Activated CD4-positive, alpha-beta memory T cell treated with anti-CD3 and anti-CD28 coated beads for 36 hours (primary cell): ENCODE measurements around the gene BTBD10. TPM values are rescaled to one million over a fixed set of nuclear protein-coding genes. Genes with fewer than 3 reads are reported as not detected.

ENCODE experiments used
- CTCF ChIA-PET: fragments of 350-600 bp; sonication (Branson Sonifier 250); formaldehyde crosslinking; loops from one replicate; lab custom pipeline; 2021; ENCODE audit warnings: antibody characterized with exemption, inconsistent platforms; lab: Charles Lee
- POLR2A ChIA-PET: fragments of 350-600 bp; sonication (Branson Sonifier 250); formaldehyde crosslinking; loops from one replicate; lab custom pipeline; 2021; ENCODE audit warnings: antibody characterized with exemption; lab: Charles Lee
- DNase-seq: peaks from one replicate; pipeline ENCODE4 v3.0.0-alpha.2; 2020
- H3K27ac Mint-ChIP-seq: one replicate; pipeline ENCODE4 v1.8.0; 2021; ENCODE audit warnings: mixed read lengths
- H3K27me3 Mint-ChIP-seq: one replicate; pipeline ENCODE4 v1.8.0; 2021; ENCODE audit warnings: mixed read lengths
- H3K36me3 Mint-ChIP-seq: one replicate; pipeline ENCODE4 v1.8.0; 2021; ENCODE audit warnings: mixed read lengths
- H3K4me1 Mint-ChIP-seq: one replicate; pipeline ENCODE4 v1.8.0; 2021; ENCODE audit warnings: low read depth, mixed read lengths
- H3K4me3 Mint-ChIP-seq: one replicate; pipeline ENCODE4 v1.8.0; 2021; ENCODE audit warnings: mild to moderate bottlenecking, mixed read lengths
- H3K9me3 Mint-ChIP-seq: one replicate; pipeline ENCODE4 v1.8.0; 2021; ENCODE audit warnings: mixed read lengths
- intact Hi-C: fragments of 100-400 bp; cut with micrococcal nuclease; formaldehyde crosslinking; loops from one replicate; pipeline ENCODE4 v1.15.1; 2023
- total RNA-seq, 2 experiments: library from RNA; stranded (reverse); gene quantifications; one replicate each; pipeline ENCODE4 v1.2.3, GENCODE V29; 2021

BTBD10 gene
- total RNA-seq, 2 experiments from 2014 or later: 22.3 to 24.3 TPM

DNA sequence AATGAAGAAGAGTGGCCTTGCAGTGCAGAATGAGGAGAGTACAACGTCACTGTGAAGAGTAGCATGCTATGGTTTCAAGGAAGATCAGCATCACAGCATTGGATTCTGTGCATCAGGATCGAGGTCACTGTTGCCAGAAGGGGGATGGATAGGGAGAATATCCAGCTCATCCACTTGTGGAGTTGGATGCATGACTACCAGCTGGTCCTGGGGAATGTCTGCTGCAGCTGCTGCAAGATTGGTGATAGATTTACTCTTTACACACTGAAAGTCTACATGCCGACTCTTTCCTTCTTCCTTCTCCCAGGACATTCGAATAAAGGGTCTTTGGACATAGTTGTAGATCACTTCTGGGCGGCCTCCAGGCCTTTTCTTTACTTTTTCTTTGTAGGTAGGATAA lies 74.3 kb downstream of the BTBD10 start:
- ChIA-PET POLR2A (no interaction called here), CTCF (no interaction called here)
- peaks cover 13% of the 10 kb centered on the region for H3K36me3 Mint-ChIP-seq

DNA sequence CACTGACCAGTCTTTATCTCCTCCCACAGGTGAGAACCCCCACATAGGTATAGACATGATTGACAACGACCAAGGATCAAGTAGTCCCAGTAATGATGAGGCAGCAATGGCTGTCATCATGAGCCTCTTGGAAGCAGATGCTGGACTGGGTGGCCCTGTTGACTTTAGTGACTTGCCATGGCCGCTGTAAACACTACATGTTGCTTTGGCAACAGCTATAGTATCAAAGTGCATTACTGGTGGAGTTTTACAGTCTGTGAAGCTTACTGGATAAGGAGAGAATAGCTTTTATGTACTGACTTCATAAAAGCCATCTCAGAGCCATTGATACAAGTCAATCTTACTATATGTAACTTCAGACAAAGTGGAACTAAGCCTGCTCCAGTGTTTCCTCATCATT lies 76.5 kb downstream of the BTBD10 start:
- intact Hi-C loops: loop anchor here (5.0 kb wide), 1 partner anchor 204 kb away; no protein-coding TSS in a partner anchor
- Mint-ChIP-seq H3K4me3 (no peak overlapping the region), H3K27me3 (no peaks in the 10 kb centered on the region), H3K9me3 (no peaks in the 10 kb centered on the region), H3K4me1 (no peaks in the 10 kb centered on the region), H3K27ac (no peak overlapping the region), H3K36me3 (peaks cover 16% of the 10 kb centered on the region)
- ChIA-PET POLR2A (no interaction called here), CTCF (interaction anchor here (0.8 to 2.6 kb wide), 8 partner anchors 8 to 472 kb away, joined by 3 to 9 read pairs (median 5); partner anchors contain the start of gene BTBD10)
- no peak for DNase-seq

More for the DNA sequence above, 74.3 kb downstream of the BTBD10 start:
- H3K4me1 Mint-ChIP-seq: no peaks in the 10 kb centered on the region
- intact Hi-C loops: loop anchor here (5.0 kb wide), 1 partner anchor 206 kb away; no protein-coding TSS in a partner anchor
- no peak overlapping the region for H3K4me3 Mint-ChIP-seq
- H3K27ac Mint-ChIP-seq: no peak overlapping the region
- H3K9me3 Mint-ChIP-seq: no peaks in the 10 kb centered on the region
- DNase-seq: no peak
- no peaks in the 10 kb centered on the region for H3K27me3 Mint-ChIP-seq

GRCh38 chr11:13384908-13385640 lies 77.9 kb downstream of the BTBD10 start:
- Mint-ChIP-seq H3K4me1 (no peaks in the 10 kb centered on the region), H3K9me3 (no peaks in the 10 kb centered on the region), H3K27me3 (no peaks in the 10 kb centered on the region), H3K4me3 (no peak overlapping the region), H3K36me3 (peaks cover 20% of the 10 kb centered on the region), H3K27ac (peak overlapping the region; percentile 40)
- intact Hi-C loops: loop anchor here (2.0 to 5.0 kb wide), 2 partner anchors 78 to 203 kb away; partner anchors contain the start of gene BTBD10
- ChIA-PET CTCF (interaction anchor here (0.6 to 2.6 kb wide), 21 partner anchors 8 to 1054 kb away, joined by 3 to 11 read pairs (median 4); partner anchors contain the start of gene BTBD10), POLR2A (no interaction called here)
- DNase-seq: peak; percentile 34

GRCh38 chr11:13382751-13383150 lies 80.3 kb downstream of the BTBD10 start:
- ChIA-PET POLR2A (no interaction called here), CTCF (interaction anchor here (3.0 kb wide), 1 partner anchor 173 kb away, joined by 15 read pairs; no protein-coding TSS in a partner anchor)
- intact Hi-C loops: no loop called here
- no peaks in the 10 kb centered on the region for H3K27me3 Mint-ChIP-seq
- H3K9me3 Mint-ChIP-seq: no peaks in the 10 kb centered on the region
- no peaks in the 10 kb centered on the region for H3K4me1 Mint-ChIP-seq
- no peak for DNase-seq
- H3K27ac Mint-ChIP-seq: peak overlapping the region; percentile 6
- H3K36me3 Mint-ChIP-seq: peaks cover 18% of the 10 kb centered on the region
- H3K4me3 Mint-ChIP-seq: no peak overlapping the region

DNA sequence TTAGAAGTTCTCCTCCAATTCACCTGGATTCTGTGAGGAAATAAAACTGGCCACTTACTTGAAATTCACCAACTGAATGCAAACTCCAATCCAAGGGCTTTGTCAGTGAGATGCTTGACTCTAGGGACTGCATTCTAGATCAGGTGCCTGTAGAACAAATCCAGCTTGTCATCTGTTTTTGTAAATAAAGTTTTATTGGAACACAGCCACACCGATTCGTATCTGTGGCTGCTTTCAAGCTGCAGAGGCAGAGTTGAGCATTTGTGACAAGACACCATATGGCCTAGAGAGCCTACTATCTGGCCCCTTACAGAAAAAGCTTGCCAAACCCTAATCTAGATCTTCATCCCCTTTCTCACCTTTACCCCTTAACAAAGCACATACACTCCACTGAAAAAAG lies 82.3 kb downstream of the BTBD10 start:
- no peak overlapping the region for H3K27ac Mint-ChIP-seq
- CTCF ChIA-PET: no interaction called here
- H3K4me3 Mint-ChIP-seq: no peak overlapping the region
- intact Hi-C loops: no loop called here
- no peak for DNase-seq
- H3K27me3 Mint-ChIP-seq: no peaks in the 10 kb centered on the region
- POLR2A ChIA-PET: no interaction called here
- peaks cover 30% of the 10 kb centered on the region for H3K36me3 Mint-ChIP-seq
- H3K9me3 Mint-ChIP-seq: no peaks in the 10 kb centered on the region
- H3K4me1 Mint-ChIP-seq: no peaks in the 10 kb centered on the region

DNA sequence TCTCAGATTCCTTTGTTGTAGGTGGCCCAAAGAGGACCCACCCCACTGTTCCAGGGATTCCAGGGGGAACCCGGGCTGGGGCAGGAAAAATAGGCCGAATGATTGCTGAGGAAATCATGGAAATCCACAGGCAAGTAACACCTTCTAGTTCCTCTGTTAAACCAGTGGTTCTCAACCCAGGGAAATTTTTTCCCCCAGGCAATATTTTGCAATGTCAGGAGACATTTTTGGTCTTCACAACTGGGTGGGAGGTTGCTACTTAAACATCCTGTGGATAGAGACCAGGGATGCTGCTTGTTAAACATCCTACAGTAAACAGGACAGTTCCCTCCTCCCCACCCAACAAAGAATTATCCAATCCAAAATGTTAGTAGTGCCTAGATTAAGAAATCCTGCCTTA lies 84.7 kb downstream of the BTBD10 start:
- Mint-ChIP-seq H3K27ac (no peak overlapping the region), H3K4me3 (no peak overlapping the region), H3K27me3 (no peaks in the 10 kb centered on the region), H3K9me3 (no peaks in the 10 kb centered on the region), H3K36me3 (peaks cover 42% of the 10 kb centered on the region), H3K4me1 (no peaks in the 10 kb centered on the region)
- ChIA-PET POLR2A (no interaction called here), CTCF (interaction anchor here (1.4 to 2.9 kb wide), 2 partner anchors 8 to 87 kb away, joined by 3 to 7 read pairs; no protein-coding TSS in a partner anchor)
- intact Hi-C loops: no loop called here
- no peak for DNase-seq

- POLR2A ChIA-PET: no interaction called here
- H3K27ac Mint-ChIP-seq: no peak overlapping the region
Observed at GRCh38 chr11:13376838-13377237, 86.2 kb downstream of the BTBD10 start.

GRCh38 chr11:13376402-13376801 lies 86.6 kb downstream of the BTBD10 start:
- Mint-ChIP-seq H3K27ac (no peak overlapping the region), H3K4me1 (no peaks in the 10 kb centered on the region), H3K4me3 (no peak overlapping the region), H3K9me3 (no peaks in the 10 kb centered on the region), H3K36me3 (peaks cover 38% of the 10 kb centered on the region), H3K27me3 (no peaks in the 10 kb centered on the region)
- ChIA-PET POLR2A (no interaction called here), CTCF (interaction anchor here (2.7 kb wide), 1 partner anchor 9 kb away, joined by 8 read pairs; no protein-coding TSS in a partner anchor)
- intact Hi-C loops: no loop called here
- DNase-seq: no peak

More at GRCh38 chr11:13376838-13377237, 86.2 kb downstream of the BTBD10 start:
- intact Hi-C loops: no loop called here
- Mint-ChIP-seq H3K4me3 (no peak overlapping the region), H3K27me3 (no peaks in the 10 kb centered on the region), H3K36me3 (peaks cover 41% of the 10 kb centered on the region), H3K4me1 (no peaks in the 10 kb centered on the region), H3K9me3 (no peaks in the 10 kb centered on the region)
- CTCF ChIA-PET: interaction anchor here (2.7 kb wide), 1 partner anchor 9 kb away, joined by 8 read pairs; no protein-coding TSS in a partner anchor
- DNase-seq: no peak

GRCh38 chr11:13375798-13376197 lies 87.2 kb downstream of the BTBD10 start:
- H3K36me3 Mint-ChIP-seq: peaks cover 38% of the 10 kb centered on the region

DNA sequence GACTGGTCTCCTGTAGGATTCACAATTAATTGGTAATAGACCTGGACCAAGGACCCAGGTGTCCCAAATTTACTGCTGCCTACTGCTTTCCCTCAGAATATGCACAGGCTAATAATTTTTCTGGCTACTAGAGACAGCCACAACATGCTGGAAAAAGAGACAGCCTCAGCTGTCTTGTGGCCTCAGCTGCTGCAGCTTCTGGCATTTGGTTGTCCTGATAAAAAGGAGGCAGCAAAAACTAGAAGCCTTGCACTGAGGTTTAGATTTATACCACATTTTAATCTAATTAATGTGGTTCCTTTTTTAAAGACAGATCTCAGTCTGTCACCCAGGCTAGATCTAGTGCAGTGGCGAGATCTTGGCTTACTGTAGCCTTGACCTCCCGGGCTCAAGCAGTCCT lies 89.8 kb downstream of the BTBD10 start:
- Mint-ChIP-seq H3K4me3 (no peak overlapping the region), H3K27ac (no peak overlapping the region), H3K4me1 (no peaks in the 10 kb centered on the region), H3K36me3 (peaks cover 32% of the 10 kb centered on the region), H3K27me3 (no peaks in the 10 kb centered on the region), H3K9me3 (no peaks in the 10 kb centered on the region)
- intact Hi-C loops: no loop called here
- no peak for DNase-seq
- ChIA-PET POLR2A (no interaction called here), CTCF (interaction anchor here (1.1 kb wide), 1 partner anchor 13 kb away, joined by 4 read pairs; no protein-coding TSS in a partner anchor)

More at GRCh38 chr11:13375798-13376197, 87.2 kb downstream of the BTBD10 start:
- Mint-ChIP-seq H3K27ac (no peak overlapping the region), H3K4me3 (no peak overlapping the region), H3K9me3 (no peaks in the 10 kb centered on the region), H3K4me1 (no peaks in the 10 kb centered on the region), H3K27me3 (no peaks in the 10 kb centered on the region)
- ChIA-PET POLR2A (no interaction called here), CTCF (interaction anchor here (2.7 kb wide), 1 partner anchor 10 kb away, joined by 8 read pairs; no protein-coding TSS in a partner anchor)
- DNase-seq: no peak
- intact Hi-C loops: no loop called here

DNA sequence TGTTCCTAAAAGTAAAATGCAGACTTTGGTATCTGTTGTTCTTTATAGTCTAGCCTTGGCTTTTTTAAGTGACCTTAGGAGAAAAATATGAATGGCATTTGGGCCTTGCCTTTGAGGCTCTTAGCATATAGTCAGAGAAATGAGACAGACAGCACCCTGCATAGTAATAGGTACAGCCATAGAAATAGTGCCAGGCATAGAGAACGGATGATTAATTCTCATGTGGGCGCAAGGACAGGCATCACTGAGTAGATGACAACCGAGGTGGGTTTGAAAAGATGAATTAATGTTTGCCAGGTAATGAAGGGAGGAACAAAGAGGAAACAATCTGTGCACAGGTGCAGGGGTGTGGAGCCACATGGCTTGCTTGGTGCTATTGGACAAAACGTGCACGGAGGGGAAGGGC lies 95.0 kb downstream of the BTBD10 start:
- Mint-ChIP-seq H3K4me3 (no peak overlapping the region), H3K4me1 (no peaks in the 10 kb centered on the region), H3K27ac (no peak overlapping the region), H3K36me3 (peaks cover 20% of the 10 kb centered on the region), H3K9me3 (no peaks in the 10 kb centered on the region), H3K27me3 (no peaks in the 10 kb centered on the region)
- ChIA-PET CTCF (no interaction called here), POLR2A (no interaction called here)
- no peak for DNase-seq
- intact Hi-C loops: no loop called here

DNA sequence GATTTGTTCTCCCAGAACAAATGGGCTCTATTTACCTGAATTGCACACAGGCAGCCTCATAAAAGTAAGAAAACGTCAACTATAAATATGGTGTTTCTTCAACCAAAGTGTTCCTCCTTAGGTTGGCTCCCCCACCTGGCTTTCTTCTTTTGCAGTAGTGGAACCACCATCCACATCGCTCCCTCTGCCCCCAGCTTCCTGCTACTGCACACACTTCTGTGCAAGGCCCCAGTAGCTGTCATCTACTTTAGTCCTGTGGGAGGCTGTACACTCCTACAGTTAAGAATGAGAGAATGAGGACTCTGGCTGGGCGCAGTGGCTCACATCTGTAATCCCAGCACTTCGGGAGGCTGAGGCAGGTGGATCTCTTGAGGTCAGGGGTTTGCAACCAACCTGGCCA lies 95.9 kb downstream of the BTBD10 start:
- no peak for DNase-seq
- intact Hi-C loops: no loop called here
- H3K4me1 Mint-ChIP-seq: no peaks in the 10 kb centered on the region
- H3K36me3 Mint-ChIP-seq: peaks cover 20% of the 10 kb centered on the region
- ChIA-PET POLR2A (no interaction called here), CTCF (interaction anchor here (0.7 kb wide), 1 partner anchor 16 kb away, joined by 3 read pairs; no protein-coding TSS in a partner anchor)
- H3K27ac Mint-ChIP-seq: no peak overlapping the region
- H3K9me3 Mint-ChIP-seq: no peaks in the 10 kb centered on the region
- no peak overlapping the region for H3K4me3 Mint-ChIP-seq
- H3K27me3 Mint-ChIP-seq: no peaks in the 10 kb centered on the region
